HG02981 (cell line): ENCODE measurements around the gene FARP1.

Experiments used
- ATAC-seq: cut with Tn5 transposase; IDR thresholded peaks from one replicate; pipeline ENCODE4 v1.9.1; 2021; ENCODE audit warnings: mild to moderate bottlenecking, moderate library complexity; ENCODE audit not compliant: unreplicated experiment

The FARP1 gene

GRCh38 chr13:98300956-98301641 lies 158.2 kb downstream of the FARP1 start:
- no peak for ATAC-seq

GRCh38 chr13:98301721-98302120 lies 158.8 kb downstream of the FARP1 start:
- ATAC-seq = no peak

- no peak for ATAC-seq
Observed at GRCh38 chr13:98303858-98304257, 161.0 kb downstream of the FARP1 start.

- ATAC-seq = no peak
Observed at GRCh38 chr13:98305670-98306069, 162.8 kb downstream of the FARP1 start.

- ATAC-seq = no peak
Observed at GRCh38 chr13:98307463-98308085, 164.7 kb downstream of the FARP1 start.

GRCh38 chr13:98308086-98308911 lies 165.4 kb downstream of the FARP1 start:
- ATAC-seq = no peak

GRCh38 chr13:98309569-98310335 lies 166.9 kb downstream of the FARP1 start:
- no peak for ATAC-seq

GRCh38 chr13:98310485-98311199 lies 167.7 kb downstream of the FARP1 start:
- no peak for ATAC-seq

GRCh38 chr13:98311200-98311548 lies 168.3 kb downstream of the FARP1 start:
- no peak for ATAC-seq

- no peak for ATAC-seq
Observed at GRCh38 chr13:98312606-98313005, 169.7 kb downstream of the FARP1 start.

- no peak for ATAC-seq
Observed at GRCh38 chr13:98313023-98313921, 170.4 kb downstream of the FARP1 start.

- ATAC-seq = no peak
Observed at GRCh38 chr13:98313922-98314292, 171.0 kb downstream of the FARP1 start.

- ATAC-seq = no peak
Observed at GRCh38 chr13:98315466-98315865, 172.6 kb downstream of the FARP1 start.

GRCh38 chr13:98315902-98316301 lies 173.0 kb downstream of the FARP1 start:
- ATAC-seq = no peak

- no peak for ATAC-seq
Observed at GRCh38 chr13:98317573-98318171, 174.8 kb downstream of the FARP1 start.

- no peak for ATAC-seq
Observed at GRCh38 chr13:98318263-98318878, 175.5 kb downstream of the FARP1 start.

- no peak for ATAC-seq
Observed at GRCh38 chr13:98320561-98321105, 177.7 kb downstream of the FARP1 start.

GRCh38 chr13:98321395-98321794 lies 178.5 kb downstream of the FARP1 start:
- no peak for ATAC-seq
